ENCODE results near the gene NRXN3. TPM values are rescaled to one million over a fixed set of nuclear protein-coding genes. Genes with fewer than 3 reads are reported as not detected.

NRXN3 gene
- total and polyA plus RNA-seq, 2 experiments from 2014 or later = 1.0 to 1.8 TPM

GRCh38 chr14:79580906-79581305, 1410.7 kb downstream of the NRXN3 start:
- Mint-ChIP-seq H3K36me3 (ENCODE audit: low read depth) (no peaks in the 10 kb centered on the region), H3K4me3 (no peak overlapping the region), H3K4me1 (peaks cover 26% of the 10 kb centered on the region), H3K9me3 (no peaks in the 10 kb centered on the region), H3K27ac (no peak overlapping the region), H3K27me3 (ENCODE audit: insufficient read depth, low read depth, poor library complexity) (peaks cover 4% of the 10 kb centered on the region)
- H3K4me1 ChIP-seq (ENCODE audit: insufficient read depth) = no peaks in the 10 kb centered on the region
- no peak for DNase-seq (ENCODE audit: low spot score)
- no peaks in the 10 kb centered on the region for H3F3A ChIP-seq (replicated peaks; ENCODE audit: low read depth)
- H3K4me3 ChIP-seq = no peak overlapping the region
- H4K20me1 ChIP-seq (replicated peaks; ENCODE audit: insufficient read depth) = no peaks in the 10 kb centered on the region
- H3K9me2 ChIP-seq (ENCODE audit: insufficient read depth) = no peaks in the 10 kb centered on the region
- H3K27me3 ChIP-seq (ENCODE audit: insufficient read depth) = no peaks in the 10 kb centered on the region
- no peak overlapping the region for H2AFZ ChIP-seq
- H3K79me2 ChIP-seq (replicated peaks; ENCODE audit: insufficient read depth) = no peaks in the 10 kb centered on the region
- no peak for TF ChIP-seq EZH2phosphoT487 (IDR thresholded peaks at IDR 0.05; ENCODE audit: unreplicated experiment)
- no peak for TF ChIP-seq POLR2AphosphoS5 (IDR thresholded peaks at IDR 0.05; ENCODE audit: low read depth)
- TF ChIP-seq STAT1 (IDR thresholded peaks at IDR 0.05; ENCODE audit: unreplicated experiment) = no peak
- no peak for TF ChIP-seq JUNB (IDR thresholded peaks at IDR 0.05; ENCODE audit: unreplicated experiment)
- TF ChIP-seq CREB1 (CRISPR knock-in tag; IDR thresholded peaks at IDR 0.05; ENCODE audit: low read depth) = no peak
- no peak for TF ChIP-seq ETS1 (IDR thresholded peaks at IDR 0.05)
- no peak for TF ChIP-seq ZNF114 (CRISPR knock-in tag; IDR thresholded peaks at IDR 0.05)
- no peak for TF ChIP-seq NANOG (IDR thresholded peaks at IDR 0.05; ENCODE audit: borderline replicate concordance)
- TF ChIP-seq EZH2 (IDR thresholded peaks at IDR 0.05; ENCODE audit: low read depth, unreplicated experiment) = no peak
- peak; percentile 66 for ATAC-seq
- no peak overlapping the region for H3K4me2 ChIP-seq
- no peaks in the 10 kb centered on the region for H3K36me3 ChIP-seq (ENCODE audit: insufficient read depth)
- H3K27ac ChIP-seq (ENCODE audit: low read depth) = no peak overlapping the region

GRCh38 chr14:79581912-79582576, 1411.9 kb downstream of the NRXN3 start:
- H3K27ac Mint-ChIP-seq = no peak overlapping the region
- Histone ChIP-seq H3K9me2 (ENCODE audit: insufficient read depth) (no peaks in the 10 kb centered on the region), H2AFZ (no peak overlapping the region), H3K4me1 (ENCODE audit: insufficient read depth) (no peaks in the 10 kb centered on the region), H3K4me2 (no peak overlapping the region), H3F3A (replicated peaks; ENCODE audit: low read depth) (no peaks in the 10 kb centered on the region), H3K27me3 (ENCODE audit: insufficient read depth) (no peaks in the 10 kb centered on the region), H3K79me2 (replicated peaks; ENCODE audit: insufficient read depth) (no peaks in the 10 kb centered on the region), H3K27ac (ENCODE audit: low read depth) (no peak overlapping the region), H3K4me3 (no peak overlapping the region), H3K36me3 (ENCODE audit: insufficient read depth) (no peaks in the 10 kb centered on the region), H4K20me1 (replicated peaks; ENCODE audit: insufficient read depth) (no peaks in the 10 kb centered on the region)
- H3K4me3 Mint-ChIP-seq = no peak overlapping the region
- ATAC-seq = no peak
- H3K36me3 Mint-ChIP-seq (ENCODE audit: low read depth) = no peaks in the 10 kb centered on the region
- TF ChIP-seq EZH2 (IDR thresholded peaks at IDR 0.05; ENCODE audit: low read depth, unreplicated experiment) = no peak
- TF ChIP-seq EZH2phosphoT487 (IDR thresholded peaks at IDR 0.05; ENCODE audit: unreplicated experiment) = no peak
- TF ChIP-seq ZNF331 (CRISPR knock-in tag; IDR thresholded peaks at IDR 0.05; ENCODE audit: low read depth) = no peak
- TF ChIP-seq STAT1 (IDR thresholded peaks at IDR 0.05; ENCODE audit: unreplicated experiment) = no peak
- H3K27me3 Mint-ChIP-seq (ENCODE audit: insufficient read depth, low read depth, poor library complexity) = peaks cover 4% of the 10 kb centered on the region
- DNase-seq (ENCODE audit: low spot score) = no peak
- no peaks in the 10 kb centered on the region for H3K9me3 Mint-ChIP-seq
- peaks cover 22% of the 10 kb centered on the region for H3K4me1 Mint-ChIP-seq

Data from GM23338 (cell line).